ENCODE results near the gene DLG1. TPM values are rescaled to one million over a fixed set of nuclear protein-coding genes. Genes with fewer than 3 reads are reported as not detected.
A peak's percentile ranks its signal among the peaks of the same experiment; 100 is the strongest.

DLG1 gene
- 85.0 and 87.1 TPM in 2 replicates for total RNA-seq

- peaks cover 39% of the 10 kb centered on the region for H3K4me1 Mint-ChIP-seq (ENCODE audit: low read depth)
- peak within 1 kb of the TSS; percentile 96 for H3K27ac Mint-ChIP-seq
- peaks cover 8% of the 10 kb centered on the region for H3K36me3 Mint-ChIP-seq (ENCODE audit: low read depth)
- H3K4me3 Mint-ChIP-seq = peak within 1 kb of the TSS; percentile 95
- intact Hi-C loops (cut with micrococcal nuclease) = loop anchor here (1.0 to 10.0 kb wide), 7 partner anchors 8 to 558 kb away; partner anchors contain the start of genes BDH1, LRCH3 and RUBCN
- DNase-seq (ENCODE audit: low spot score) = peak; percentile 64
- H3K9me3 Mint-ChIP-seq = no peaks in the 10 kb centered on the region
- H3K27me3 Mint-ChIP-seq (ENCODE audit: insufficient read depth) = peaks cover 28% of the 10 kb centered on the region
Observed at GRCh38 chr3:197298341-197298944, at the start of gene DLG1. Gene DLG1 (minus strand): TSS chr3:197298612. CDS start chr3:197297204, 1,408 bp downstream.

- DNase-seq (ENCODE audit: low spot score) = no peak
- Mint-ChIP-seq H3K27ac (no peak overlapping the region), H3K4me1 (ENCODE audit: low read depth) (no peaks in the 10 kb centered on the region), H3K36me3 (ENCODE audit: low read depth) (no peaks in the 10 kb centered on the region), H3K4me3 (no peak overlapping the region), H3K9me3 (no peaks in the 10 kb centered on the region), H3K27me3 (ENCODE audit: insufficient read depth) (peaks cover 5% of the 10 kb centered on the region)
- intact Hi-C loops (cut with micrococcal nuclease) = no loop called here
Observed at GRCh38 chr3:197348014-197348413, 49.6 kb upstream of the DLG1 start.

GRCh38 chr3:197345390-197345789 is 47.0 kb upstream of the DLG1 start:
- Mint-ChIP-seq H3K36me3 (ENCODE audit: low read depth) (no peaks in the 10 kb centered on the region), H3K4me3 (no peak overlapping the region), H3K4me1 (ENCODE audit: low read depth) (no peaks in the 10 kb centered on the region), H3K27me3 (ENCODE audit: insufficient read depth) (peaks cover 8% of the 10 kb centered on the region), H3K27ac (no peak overlapping the region), H3K9me3 (no peaks in the 10 kb centered on the region)
- DNase-seq (ENCODE audit: low spot score) = no peak
- intact Hi-C loops (cut with micrococcal nuclease) = no loop called here

- intact Hi-C loops (cut with micrococcal nuclease) = no loop called here
- DNase-seq (ENCODE audit: low spot score) = no peak
- Mint-ChIP-seq H3K9me3 (no peaks in the 10 kb centered on the region), H3K27me3 (ENCODE audit: insufficient read depth) (peaks cover 8% of the 10 kb centered on the region), H3K4me3 (no peak overlapping the region), H3K4me1 (ENCODE audit: low read depth) (no peaks in the 10 kb centered on the region), H3K36me3 (ENCODE audit: low read depth) (no peaks in the 10 kb centered on the region), H3K27ac (no peak overlapping the region)
Observed at GRCh38 chr3:197344582-197345318, 46.3 kb upstream of the DLG1 start.

GRCh38 chr3:197343656-197344408 is 45.4 kb upstream of the DLG1 start:
- no peak for DNase-seq (ENCODE audit: low spot score)
- H3K27ac Mint-ChIP-seq = no peak overlapping the region
- no peaks in the 10 kb centered on the region for H3K36me3 Mint-ChIP-seq (ENCODE audit: low read depth)
- H3K4me1 Mint-ChIP-seq (ENCODE audit: low read depth) = no peaks in the 10 kb centered on the region
- intact Hi-C loops (cut with micrococcal nuclease) = no loop called here
- no peak overlapping the region for H3K4me3 Mint-ChIP-seq
- peaks cover 8% of the 10 kb centered on the region for H3K27me3 Mint-ChIP-seq (ENCODE audit: insufficient read depth)
- no peaks in the 10 kb centered on the region for H3K9me3 Mint-ChIP-seq

- no peaks in the 10 kb centered on the region for H3K4me1 Mint-ChIP-seq (ENCODE audit: low read depth)
- no peak overlapping the region for H3K27ac Mint-ChIP-seq
- H3K9me3 Mint-ChIP-seq = no peaks in the 10 kb centered on the region
- no peak for DNase-seq (ENCODE audit: low spot score)
- intact Hi-C loops (cut with micrococcal nuclease) = no loop called here
- peaks cover 7% of the 10 kb centered on the region for H3K27me3 Mint-ChIP-seq (ENCODE audit: insufficient read depth)
- H3K4me3 Mint-ChIP-seq = no peak overlapping the region
- no peaks in the 10 kb centered on the region for H3K36me3 Mint-ChIP-seq (ENCODE audit: low read depth)
Observed at GRCh38 chr3:197343111-197343510, 44.7 kb upstream of the DLG1 start.

GRCh38 chr3:197340521-197340871 is 42.1 kb upstream of the DLG1 start:
- intact Hi-C loops (cut with micrococcal nuclease) = no loop called here
- Mint-ChIP-seq H3K36me3 (ENCODE audit: low read depth) (no peaks in the 10 kb centered on the region), H3K4me3 (no peak overlapping the region), H3K9me3 (no peaks in the 10 kb centered on the region), H3K27ac (no peak overlapping the region), H3K4me1 (ENCODE audit: low read depth) (no peaks in the 10 kb centered on the region), H3K27me3 (ENCODE audit: insufficient read depth) (peaks cover 3% of the 10 kb centered on the region)
- DNase-seq (ENCODE audit: low spot score) = no peak

GRCh38 chr3:197339841-197340520 is 41.6 kb upstream of the DLG1 start:
- intact Hi-C loops (cut with micrococcal nuclease) = no loop called here
- Mint-ChIP-seq H3K36me3 (ENCODE audit: low read depth) (no peaks in the 10 kb centered on the region), H3K4me1 (ENCODE audit: low read depth) (no peaks in the 10 kb centered on the region), H3K4me3 (no peak overlapping the region), H3K27ac (no peak overlapping the region), H3K27me3 (ENCODE audit: insufficient read depth) (peaks cover 4% of the 10 kb centered on the region), H3K9me3 (no peaks in the 10 kb centered on the region)
- DNase-seq (ENCODE audit: low spot score) = no peak

- Mint-ChIP-seq H3K4me1 (ENCODE audit: low read depth) (no peaks in the 10 kb centered on the region), H3K4me3 (no peak overlapping the region), H3K27ac (no peak overlapping the region), H3K9me3 (no peaks in the 10 kb centered on the region), H3K36me3 (ENCODE audit: low read depth) (no peaks in the 10 kb centered on the region), H3K27me3 (ENCODE audit: insufficient read depth) (peaks cover 4% of the 10 kb centered on the region)
- DNase-seq (ENCODE audit: low spot score) = no peak
- intact Hi-C loops (cut with micrococcal nuclease) = no loop called here
Observed at GRCh38 chr3:197338586-197338985, 40.2 kb upstream of the DLG1 start.

GRCh38 chr3:197337656-197338055 is 39.2 kb upstream of the DLG1 start:
- Mint-ChIP-seq H3K4me3 (no peak overlapping the region), H3K27ac (no peak overlapping the region), H3K36me3 (ENCODE audit: low read depth) (no peaks in the 10 kb centered on the region), H3K4me1 (ENCODE audit: low read depth) (no peaks in the 10 kb centered on the region), H3K9me3 (no peaks in the 10 kb centered on the region), H3K27me3 (ENCODE audit: insufficient read depth) (peaks cover 7% of the 10 kb centered on the region)
- no peak for DNase-seq (ENCODE audit: low spot score)
- intact Hi-C loops (cut with micrococcal nuclease) = no loop called here

- Mint-ChIP-seq H3K27ac (no peak overlapping the region), H3K9me3 (no peaks in the 10 kb centered on the region), H3K4me3 (no peak overlapping the region), H3K27me3 (ENCODE audit: insufficient read depth) (peaks cover 7% of the 10 kb centered on the region), H3K4me1 (ENCODE audit: low read depth) (no peaks in the 10 kb centered on the region), H3K36me3 (ENCODE audit: low read depth) (no peaks in the 10 kb centered on the region)
- intact Hi-C loops (cut with micrococcal nuclease) = no loop called here
- DNase-seq (ENCODE audit: low spot score) = no peak
Observed at GRCh38 chr3:197337214-197337613, 38.8 kb upstream of the DLG1 start.

GRCh38 chr3:197336348-197336747 is 37.9 kb upstream of the DLG1 start:
- DNase-seq (ENCODE audit: low spot score) = no peak
- Mint-ChIP-seq H3K27me3 (ENCODE audit: insufficient read depth) (peaks cover 7% of the 10 kb centered on the region), H3K36me3 (ENCODE audit: low read depth) (no peaks in the 10 kb centered on the region), H3K4me1 (ENCODE audit: low read depth) (no peaks in the 10 kb centered on the region), H3K9me3 (no peaks in the 10 kb centered on the region), H3K27ac (no peak overlapping the region), H3K4me3 (no peak overlapping the region)
- intact Hi-C loops (cut with micrococcal nuclease) = no loop called here

Data from activated T-helper 1 cell treated with anti-CD3 and anti-CD28 coated beads, Interleukin-12 subunit alpha, Interleukin-12 subunit beta, Interleukin-2, Interleukin-4 antibody, amounts not matched to agents 30 ng/mL and 10 ng/mL and 1 ng/mL, durations not matched to agents 14 hours and 24 hours and 36 hours (primary cell).